Left lung (tissue), 10 donors: ENCODE data around the gene ACADS. TPM values are rescaled to one million over a fixed set of nuclear protein-coding genes. Genes with fewer than 3 reads are reported as not detected.

Experiments used
- ATAC-seq: fragments of 200-7000 bp; cut with Tn5 transposase; one replicate; pipeline ENCODE4 v1.9.1; 2020; ENCODE audit warnings: moderate library complexity
- DNase-seq, 4 donors: peaks; one replicate each; pipeline ENCODE4 v3.0.0-alpha.2; 2013 to 2020
- H3K27ac ChIP-seq, 2 donors: fragments of 200-600 bp; sonication (generic) in 1 of 2; one replicate each; pipeline versions ENCODE4 v1.5.0 to v1.8.0; 2020 to 2021
- H3K27me3 ChIP-seq, 2 donors: fragments of 200-600 bp; sonication (generic) in 1 of 2; one replicate each; pipeline versions ENCODE4 v1.5.0 to v1.8.0; 2020 to 2021
- H3K36me3 ChIP-seq, 2 donors: fragments of 200-600 bp; sonication (generic) in 1 of 2; one replicate each; pipeline versions ENCODE4 v1.5.0 to v1.8.0; 2020 to 2021
- H3K4me1 ChIP-seq, 2 donors: fragments of 200-600 bp; one replicate each; pipeline ENCODE4 v1.8.0; 2021
- H3K4me3 ChIP-seq, 2 donors: fragments of 200-600 bp; sonication (generic) in 1 of 2; one replicate each; pipeline versions ENCODE4 v1.5.0 to v1.8.0; 2020 to 2021; ENCODE audit warnings: mild to moderate bottlenecking in 1 of 2
- H3K9me3 ChIP-seq, 2 donors: fragments of 200-600 bp; sonication (generic) in 1 of 2; one replicate each; pipeline versions ENCODE4 v1.5.0 to v1.8.0; 2020 to 2021
- intact Hi-C, 2 donors: fragments of 100-400 bp; cut with DNase I; formaldehyde crosslinking; loops; one replicate each; pipeline versions ENCODE4 v1.11.2 to v1.14.2; 2022
- polyA plus RNA-seq, 6 donors: library from polyadenylated mRNA; unstranded; fragments of 120-200 nt; gene quantifications; one replicate each; pipeline ENCODE4 v1.2.1, GENCODE V29; 2013; ENCODE audit not compliant: insufficient read length in 6 of 6
- total RNA-seq, 2 donors: library from RNA; stranded (reverse); fragmentation: NEBNext Ultra II Directional; extraction: Animal tissue kit (Norgen Biotek cat#: 25700); gene quantifications; one replicate each; pipeline ENCODE4 v1.2.1, GENCODE V29; 2021
- TF ChIP-seq, protein P1 (sequence below), 2 donors: fragments of 200-600 bp; sonication (generic) in 1 of 2; IDR thresholded peaks; one replicate each; pipeline versions ENCODE4 v1.5.0 to v1.8.0; 2021; ENCODE audit warnings: antibody characterized with exemption in 2 of 2
- donor health status: DM: no; HTN: yes; CAD: no.
- donor health status: DM: no; HTN: no; CAD: no.

ACADS gene
- total and polyA plus RNA-seq, 8 donors, result 11.5 to 20.6 (median 14.0) TPM

DNA sequence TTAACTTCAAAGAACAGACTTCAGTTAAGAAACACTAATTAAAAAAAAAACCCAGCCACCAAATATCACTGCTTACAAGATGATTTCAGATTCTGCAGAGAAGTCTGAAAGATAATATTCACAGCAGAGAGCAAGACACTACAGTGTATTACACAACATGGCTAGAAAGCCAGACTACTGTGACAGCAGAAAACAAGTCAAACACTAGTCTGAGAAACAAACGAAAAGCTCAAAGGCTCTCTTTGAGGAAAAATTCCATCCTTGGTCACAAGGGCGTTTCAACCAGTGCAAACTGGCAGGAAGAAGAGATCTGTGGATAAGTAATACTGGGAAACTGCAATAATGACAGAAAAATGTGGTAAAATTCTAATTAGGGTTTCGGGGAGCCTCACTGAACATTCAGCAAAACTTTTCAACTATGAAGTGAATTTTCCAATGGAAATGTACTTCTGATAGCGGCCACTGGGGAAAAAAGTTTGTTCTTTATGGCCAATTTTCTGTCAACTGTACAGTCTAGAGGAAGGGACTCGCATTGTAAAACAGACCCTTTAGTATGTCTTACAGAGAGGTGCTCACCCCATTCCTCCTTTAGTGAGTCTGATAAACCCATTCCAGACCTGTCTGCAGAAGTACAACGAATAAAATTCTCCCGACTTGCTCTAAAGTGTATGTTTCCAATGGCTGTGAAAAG, 50.4 kb downstream of the ACADS start:
- H3K9me3 ChIP-seq, result no peaks in the 10 kb centered on the region
- H3K27ac ChIP-seq, result no peak overlapping the region
- ATAC-seq, result peak; percentile 47
- H3K4me3 ChIP-seq, result no peak overlapping the region
- intact Hi-C loops, result no loop called here
- H3K4me1 ChIP-seq, result peaks cover 0 to 20% of the 10 kb centered on the region in 2 donors
- peaks cover 0 to 14% of the 10 kb centered on the region in 2 donors for H3K36me3 ChIP-seq
- TF ChIP-seq, protein P1, sequence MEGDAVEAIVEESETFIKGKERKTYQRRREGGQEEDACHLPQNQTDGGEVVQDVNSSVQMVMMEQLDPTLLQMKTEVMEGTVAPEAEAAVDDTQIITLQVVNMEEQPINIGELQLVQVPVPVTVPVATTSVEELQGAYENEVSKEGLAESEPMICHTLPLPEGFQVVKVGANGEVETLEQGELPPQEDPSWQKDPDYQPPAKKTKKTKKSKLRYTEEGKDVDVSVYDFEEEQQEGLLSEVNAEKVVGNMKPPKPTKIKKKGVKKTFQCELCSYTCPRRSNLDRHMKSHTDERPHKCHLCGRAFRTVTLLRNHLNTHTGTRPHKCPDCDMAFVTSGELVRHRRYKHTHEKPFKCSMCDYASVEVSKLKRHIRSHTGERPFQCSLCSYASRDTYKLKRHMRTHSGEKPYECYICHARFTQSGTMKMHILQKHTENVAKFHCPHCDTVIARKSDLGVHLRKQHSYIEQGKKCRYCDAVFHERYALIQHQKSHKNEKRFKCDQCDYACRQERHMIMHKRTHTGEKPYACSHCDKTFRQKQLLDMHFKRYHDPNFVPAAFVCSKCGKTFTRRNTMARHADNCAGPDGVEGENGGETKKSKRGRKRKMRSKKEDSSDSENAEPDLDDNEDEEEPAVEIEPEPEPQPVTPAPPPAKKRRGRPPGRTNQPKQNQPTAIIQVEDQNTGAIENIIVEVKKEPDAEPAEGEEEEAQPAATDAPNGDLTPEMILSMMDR (IDR thresholded peaks at IDR 0.05), result no peak
- no peak for DNase-seq
- no peaks in the 10 kb centered on the region for H3K27me3 ChIP-seq

DNA sequence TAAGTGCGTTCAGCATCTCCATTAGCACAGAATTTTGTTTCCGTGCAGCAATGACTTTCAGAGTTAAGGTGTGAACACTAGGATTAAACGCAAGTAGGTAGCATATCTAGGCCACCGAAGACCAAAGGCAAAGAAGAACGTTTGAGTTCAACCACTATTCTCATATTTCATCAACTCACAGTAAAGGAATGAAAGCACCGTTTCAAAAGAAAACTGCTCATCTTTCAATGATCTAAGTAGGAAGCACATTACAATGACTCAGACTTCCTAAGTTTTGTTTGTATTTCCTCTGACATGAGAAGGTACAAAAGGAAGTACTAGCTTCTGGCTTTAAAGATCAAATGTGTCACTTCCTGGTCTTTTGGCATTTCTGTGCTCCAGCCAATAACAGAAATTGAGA, 57.6 kb downstream of the ACADS start:
- peak; percentile 24 for ATAC-seq

DNA sequence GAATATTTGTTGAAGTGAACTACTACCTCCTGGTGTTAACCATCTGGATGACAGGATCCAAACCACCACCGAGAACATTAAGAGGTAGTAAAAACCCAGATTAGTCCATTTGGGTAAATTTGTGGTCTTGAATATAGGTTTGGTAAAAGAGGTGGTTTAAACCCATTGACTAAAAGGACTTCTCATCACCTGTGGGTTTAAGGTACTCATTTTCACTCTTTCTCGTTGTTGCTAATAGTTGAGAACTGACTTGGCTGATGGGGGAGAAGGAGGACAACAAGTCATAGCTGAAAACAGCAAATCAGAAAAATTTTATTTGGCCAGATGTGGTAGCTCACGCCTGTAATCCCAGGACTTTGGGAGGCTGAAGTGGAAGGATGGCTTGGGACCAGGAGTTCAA, 59.2 kb downstream of the ACADS start:
- DNase-seq (no peak), ATAC-seq (no peak)
- Histone ChIP-seq H3K27me3 (no peaks in the 10 kb centered on the region), H3K9me3 (no peaks in the 10 kb centered on the region), H3K4me3 (no peak overlapping the region), H3K27ac (no peak overlapping the region), H3K36me3 (peaks cover 0 to 26% of the 10 kb centered on the region in 2 donors), H3K4me1 (peaks cover 0 to 17% of the 10 kb centered on the region in 2 donors)
- TF ChIP-seq, protein P1 (IDR thresholded peaks at IDR 0.05), result no peak
- intact Hi-C loops, result no loop called here

More for the DNA sequence above, 57.6 kb downstream of the ACADS start:
- Histone ChIP-seq H3K4me3 (no peak overlapping the region), H3K4me1 (peaks cover 0 to 17% of the 10 kb centered on the region in 2 donors), H3K27ac (peak overlapping the region in 1 of 2 donors; percentile 50), H3K27me3 (no peaks in the 10 kb centered on the region), H3K36me3 (peaks cover 0 to 26% of the 10 kb centered on the region in 2 donors), H3K9me3 (no peaks in the 10 kb centered on the region)
- no peak for DNase-seq
- intact Hi-C loops, result no loop called here
- TF ChIP-seq, protein P1 (IDR thresholded peaks at IDR 0.05), result no peak

DNA sequence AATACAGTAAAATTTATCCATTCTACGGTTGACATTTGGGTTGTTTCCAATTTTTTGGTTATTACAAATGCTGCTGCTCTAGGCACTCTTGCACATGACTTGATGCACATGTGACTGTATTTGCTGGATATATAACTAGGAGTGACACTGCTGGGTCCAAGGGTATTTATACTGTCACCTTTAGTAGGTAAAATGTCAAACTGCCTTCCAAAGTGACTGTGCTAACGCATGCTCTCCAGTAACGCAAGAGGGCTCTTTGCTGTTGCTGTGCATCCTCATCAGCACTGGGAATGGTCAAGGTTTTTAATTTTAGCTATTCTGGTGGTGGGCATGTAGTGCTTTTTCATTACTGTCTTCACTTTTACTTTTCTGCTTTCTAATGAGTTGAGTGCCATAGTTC, 62.3 kb downstream of the ACADS start:
- DNase-seq (no peak), ATAC-seq (no peak)
- Histone ChIP-seq H3K4me3 (no peak overlapping the region), H3K27ac (no peak overlapping the region), H3K4me1 (peaks cover 0 to 14% of the 10 kb centered on the region in 2 donors), H3K36me3 (peaks cover 0 to 7% of the 10 kb centered on the region in 2 donors), H3K27me3 (no peaks in the 10 kb centered on the region), H3K9me3 (no peaks in the 10 kb centered on the region)
- intact Hi-C loops, result no loop called here
- TF ChIP-seq, protein P1 (IDR thresholded peaks at IDR 0.05), result no peak

Other genes starting within 250 kb of the ACADS start
- gene DYNLL1, start 229.7 kb upstream of the ACADS start, total RNA-seq, result 100 to 1,000 TPM; 342 to 352 TPM
- gene DYNLL1, start 229.7 kb upstream of the ACADS start, polyA plus RNA-seq, result 100 to 1,000 TPM; 352 to 436 (median 384) TPM
- 10 to 100 TPM; 23.1 to 27.9 TPM for gene COQ5, start 196.7 kb upstream of the ACADS start, total RNA-seq
- 10 to 100 TPM; 44.5 to 58.8 (median 51.9) TPM for gene COQ5, start 196.7 kb upstream of the ACADS start, polyA plus RNA-seq
- 100 to 1,000 TPM; 208 to 218 TPM for gene RNF10, start 191.5 kb upstream of the ACADS start, total RNA-seq
- gene RNF10, start 191.5 kb upstream of the ACADS start, polyA plus RNA-seq, result 100 to 1,000 TPM; 155 to 251 (median 222) TPM
- 10 to 100 TPM; 37.9 to 40.6 TPM for gene POP5, start 144.4 kb upstream of the ACADS start, total RNA-seq
- gene POP5, start 144.4 kb upstream of the ACADS start, polyA plus RNA-seq, result 10 to 100 TPM; 41.8 to 52.6 (median 50.3) TPM
- gene CABP1, start 85.2 kb upstream of the ACADS start, total RNA-seq, result under 1 TPM; 0.37 to 0.38 TPM
- gene CABP1, start 85.2 kb upstream of the ACADS start, polyA plus RNA-seq, result 1 to 10 TPM; 1.9 to 3.7 (median 2.7) TPM
- 100 to 1,000 TPM; 178 to 180 TPM for gene MLEC, start 38.7 kb upstream of the ACADS start, total RNA-seq
- 100 to 1,000 TPM; 168 to 209 (median 198) TPM for gene MLEC, start 38.7 kb upstream of the ACADS start, polyA plus RNA-seq
- gene UNC119B, start 15.4 kb upstream of the ACADS start, total RNA-seq, result 10 to 100 TPM; 23.3 to 28.3 TPM
- 10 to 100 TPM; 45.2 to 63.2 (median 55.7) TPM for gene UNC119B, start 15.4 kb upstream of the ACADS start, polyA plus RNA-seq
- gene SPPL3, start 178.5 kb downstream of the ACADS start, total RNA-seq, result 10 to 100 TPM; 44.5 to 46.5 TPM
- gene SPPL3, start 178.5 kb downstream of the ACADS start, polyA plus RNA-seq, result 10 to 100 TPM; 63.5 to 76.2 (median 69.9) TPM